ENCODE measurements around the gene CHMP6. TPM values are rescaled to one million over a fixed set of nuclear protein-coding genes. Genes with fewer than 3 reads are reported as not detected.

The CHMP6 gene
- total and polyA plus RNA-seq, 8 donors = 5.4 to 117 (median 24.5) TPM

GRCh38 chr17:81018044-81018802 is 26.6 kb downstream of the CHMP6 start:
- Histone ChIP-seq H3K4me1 (peaks cover 8 to 43% (median 38%) of the 10 kb centered on the region in 4 donors), H3K4me3 (peak overlapping the region; percentile 26 to 38 (median 33)), H3K9me3 (no peaks in the 10 kb centered on the region), H3K36me3 (no peaks in the 10 kb centered on the region), H3K27ac (peak overlapping the region; percentile 70 to 83 (median 77)), H3K27me3 (no peaks in the 10 kb centered on the region)
- WGBS, 5 donors = 13 to 22% (median 17%) methylated on average over 29 of the region's 29 CpGs
- peak in 1 of 2 donors; percentile 83 for DNase-seq
- intact Hi-C loops (cut with DNase I; ENCODE audit: low total_unique reads) = no loop called here
- TF ChIP-seq POLR2AphosphoS5 (IDR thresholded peaks at IDR 0.05) (peak in 2 of 3 donors; percentile 20 to 33), EP300 (IDR thresholded peaks at IDR 0.05) (no peak), CTCF (IDR thresholded peaks at IDR 0.05) (no peak)

- TF ChIP-seq CTCF (IDR thresholded peaks at IDR 0.05) (no peak), POLR2AphosphoS5 (IDR thresholded peaks at IDR 0.05) (no peak), EP300 (IDR thresholded peaks at IDR 0.05) (no peak), POLR2A (IDR thresholded peaks at IDR 0.05) (no peak)
- DNase-seq = peak in 1 of 2 donors; percentile 9
- Histone ChIP-seq H3K4me1 (peaks cover 15 to 54% (median 49%) of the 10 kb centered on the region in 4 donors), H3K36me3 (no peaks in the 10 kb centered on the region), H3K4me3 (no peak overlapping the region), H3K27ac (peak overlapping the region in 3 of 5 donors; percentile 44 to 83 (median 80)), H3K9me3 (no peaks in the 10 kb centered on the region), H3K27me3 (no peaks in the 10 kb centered on the region)
- intact Hi-C loops (cut with DNase I; ENCODE audit: low total_unique reads) = no loop called here
- 82 to 91% (median 85%) methylated on average over 23 to 24 of the region's 24 CpGs for WGBS, 5 donors
Observed at GRCh38 chr17:81019563-81020442, 28.2 kb downstream of the CHMP6 start.

GRCh38 chr17:81020443-81020766 is 28.8 kb downstream of the CHMP6 start:
- intact Hi-C loops (cut with DNase I; ENCODE audit: low total_unique reads) = no loop called here
- Histone ChIP-seq H3K27me3 (peaks cover 0 to under 1% (median 0%) of the 10 kb centered on the region in 3 donors), H3K27ac (peak overlapping the region in 3 of 5 donors; percentile 6 to 80 (median 74)), H3K4me1 (peaks cover 15 to 54% (median 49%) of the 10 kb centered on the region in 4 donors), H3K9me3 (no peaks in the 10 kb centered on the region), H3K36me3 (no peaks in the 10 kb centered on the region), H3K4me3 (no peak overlapping the region)
- TF ChIP-seq POLR2A (IDR thresholded peaks at IDR 0.05) = no peak
- no peak for TF ChIP-seq POLR2AphosphoS5 (IDR thresholded peaks at IDR 0.05)
- no peak for TF ChIP-seq EP300 (IDR thresholded peaks at IDR 0.05)
- TF ChIP-seq CTCF (IDR thresholded peaks at IDR 0.05) = no peak
- no peak for DNase-seq
- WGBS, 5 donors = 82 to 88% (median 84%) methylated on average over 11 of the region's 11 CpGs

GRCh38 chr17:81020767-81021497 is 29.3 kb downstream of the CHMP6 start:
- 25 to 35% (median 31%) methylated on average over 13 to 24 of the region's 24 CpGs for WGBS, 5 donors
- H3K9me3 ChIP-seq = no peaks in the 10 kb centered on the region
- peak in 1 of 3 donors; percentile 28 for TF ChIP-seq POLR2AphosphoS5 (IDR thresholded peaks at IDR 0.05)
- no peak for TF ChIP-seq POLR2A (IDR thresholded peaks at IDR 0.05)
- no peak for TF ChIP-seq CTCF (IDR thresholded peaks at IDR 0.05)
- no peak for TF ChIP-seq EP300 (IDR thresholded peaks at IDR 0.05)
- intact Hi-C loops (cut with DNase I; ENCODE audit: low total_unique reads) = no loop called here
- H3K36me3 ChIP-seq = no peaks in the 10 kb centered on the region
- H3K27me3 ChIP-seq = peaks cover 0 to 6% (median 0%) of the 10 kb centered on the region in 3 donors
- H3K4me3 ChIP-seq = no peak overlapping the region
- H3K27ac ChIP-seq = peak overlapping the region in 4 of 5 donors; percentile 6 to 80 (median 62)
- peaks cover 15 to 56% (median 50%) of the 10 kb centered on the region in 4 donors for H3K4me1 ChIP-seq
- DNase-seq = peak in 1 of 2 donors; percentile 74
